Measurements from ENCODE around the gene COL6A1. TPM values are rescaled to one million over a fixed set of nuclear protein-coding genes. Genes with fewer than 3 reads are reported as not detected.
"Not testable (repeated sequence)": the region's sequence is repeated elsewhere in the genome, so short reads cannot be mapped to it uniquely, and the experiment has no call there.

COL6A1 gene
- total and polyA plus RNA-seq, 4 donors: 16.9 to 82.0 (median 35.7) TPM

- Histone ChIP-seq H3K9ac (ENCODE audit: low read depth in 1 of 2, low read length in 2 of 2) (no peak overlapping the region), H3K9me3 (ENCODE audit: control insufficient read depth in 4 of 4, low read length in 3 of 4) (no peaks in the 10 kb centered on the region), H3K27ac (ENCODE audit: low read depth in 1 of 2, low read length in 2 of 2) (peak overlapping the region; percentile 17 to 79), H3K4me3 (ENCODE audit: low read depth in 1 of 3, low read length in 3 of 3) (no peak overlapping the region), H3K4me1 (ENCODE audit: control insufficient read depth in 4 of 4, insufficient read depth in 4 of 4, low read length in 3 of 4) (peaks cover 17 to 32% (median 23%) of the 10 kb centered on the region in 4 donors), H3K36me3 (ENCODE audit: control insufficient read depth in 4 of 4, insufficient read depth in 3 of 4, low read depth in 1 of 4, low read length in 3 of 4) (no peaks in the 10 kb centered on the region), H3K27me3 (ENCODE audit: control insufficient read depth in 4 of 4, insufficient read depth in 4 of 4, low read length in 3 of 4) (peaks cover 0 to 7% (median 2%) of the 10 kb centered on the region in 4 donors)
- DNase-seq (ENCODE audit: low spot score): no peak
- TF ChIP-seq HNF4G (IDR thresholded peaks at IDR 0.05) (no peak), SP1 (IDR thresholded peaks at IDR 0.05) (no peak), FOXA1 (IDR thresholded peaks at IDR 0.05) (no peak), ATF3 (IDR thresholded peaks at IDR 0.05) (no peak), MAX (IDR thresholded peaks at IDR 0.05) (no peak), FOXA2 (IDR thresholded peaks at IDR 0.05) (no peak), HNF4A (conservative IDR thresholded peaks at IDR 0.05) (no peak), RAD21 (IDR thresholded peaks at IDR 0.05) (no peak), NR2F2 (IDR thresholded peaks at IDR 0.05) (no peak), ZBTB33 (IDR thresholded peaks at IDR 0.05) (no peak), GABPA (IDR thresholded peaks at IDR 0.05 in 1 of 2, conservative IDR thresholded peaks at IDR 0.05 in 1 of 2) (no peak), YY1 (IDR thresholded peaks at IDR 0.05) (no peak), RXRA (IDR thresholded peaks at IDR 0.05) (no peak), TAF1 (conservative IDR thresholded peaks at IDR 0.05) (no peak), JUND (IDR thresholded peaks at IDR 0.05) (no peak)
- 20% methylated on average over 33 of the region's 33 CpGs for WGBS
These were observed 6.4 kb upstream of the COL6A1 start for GRCh38 chr21:45975020-45975666.

- not testable (repeated sequence) for DNase-seq (ENCODE audit: low spot score); H3K9me3 ChIP-seq (ENCODE audit: control insufficient read depth in 4 of 4, low read length in 3 of 4); H3K36me3 ChIP-seq (ENCODE audit: control insufficient read depth in 4 of 4, insufficient read depth in 3 of 4, low read depth in 1 of 4, low read length in 3 of 4); H3K27me3 ChIP-seq (ENCODE audit: control insufficient read depth in 4 of 4, insufficient read depth in 4 of 4, low read length in 3 of 4); H3K4me3 ChIP-seq (ENCODE audit: low read depth in 1 of 3, low read length in 3 of 3); H3K9ac ChIP-seq (ENCODE audit: low read depth in 1 of 2, low read length in 2 of 2); H3K27ac ChIP-seq (ENCODE audit: low read depth in 1 of 2, low read length in 2 of 2)
- peaks cover 17 to 27% (median 21%) of the 10 kb centered on the region in 4 donors for H3K4me1 ChIP-seq (ENCODE audit: control insufficient read depth in 4 of 4, insufficient read depth in 4 of 4, low read length in 3 of 4)
- WGBS: 51% methylated on average over 13 of the region's 13 CpGs
These were observed 5.7 kb upstream of the COL6A1 start for GRCh38 chr21:45975667-45976409.

DNA sequence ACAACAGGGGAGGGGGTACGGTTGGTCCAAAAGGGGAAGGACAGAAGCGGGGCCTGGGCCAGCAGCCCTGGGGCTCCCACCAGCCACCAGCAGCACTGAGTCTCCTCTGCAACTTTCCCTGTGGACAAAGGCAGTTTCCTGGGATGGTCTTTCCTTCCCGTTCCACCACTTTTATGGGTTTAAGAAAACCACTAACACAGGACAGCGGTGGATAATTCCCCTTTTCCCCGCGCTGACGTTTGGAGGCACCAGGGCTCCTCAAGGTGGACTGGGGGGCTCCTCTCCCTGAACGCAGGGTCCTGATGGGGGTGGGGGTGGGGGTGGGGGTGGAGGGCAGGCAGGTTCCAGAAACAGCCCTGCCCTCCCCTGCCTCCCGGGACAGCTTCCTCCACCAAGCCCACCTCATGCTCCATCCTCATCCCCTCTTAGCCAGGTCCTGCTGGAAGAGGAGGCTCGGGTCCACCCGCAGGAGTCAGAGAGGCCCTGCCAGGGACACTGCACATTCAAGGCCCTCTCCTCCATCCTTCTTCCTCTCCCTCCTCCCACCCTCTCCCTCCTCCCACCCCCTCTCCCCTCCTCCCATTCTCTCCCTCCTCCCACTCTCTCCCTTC, 4.8 kb upstream of the COL6A1 start:
- H3K36me3 ChIP-seq (ENCODE audit: control insufficient read depth in 4 of 4, insufficient read depth in 3 of 4, low read depth in 1 of 4, low read length in 3 of 4): no peaks in the 10 kb centered on the region
- no peak for DNase-seq (ENCODE audit: low spot score)
- H3K9me3 ChIP-seq (ENCODE audit: control insufficient read depth in 4 of 4, low read length in 3 of 4): no peaks in the 10 kb centered on the region
- no peak overlapping the region for H3K27ac ChIP-seq (ENCODE audit: low read depth in 1 of 2, low read length in 2 of 2)
- peaks cover 19 to 32% (median 26%) of the 10 kb centered on the region in 4 donors for H3K4me1 ChIP-seq (ENCODE audit: control insufficient read depth in 4 of 4, insufficient read depth in 4 of 4, low read length in 3 of 4)
- H3K9ac ChIP-seq (ENCODE audit: low read depth in 1 of 2, low read length in 2 of 2): no peak overlapping the region
- H3K27me3 ChIP-seq (ENCODE audit: control insufficient read depth in 4 of 4, insufficient read depth in 4 of 4, low read length in 3 of 4): peaks cover 0 to 7% (median 2%) of the 10 kb centered on the region in 4 donors
- no peak overlapping the region for H3K4me3 ChIP-seq (ENCODE audit: low read depth in 1 of 3, low read length in 3 of 3)
- 36% methylated on average over 11 of the region's 11 CpGs for WGBS
- TF ChIP-seq CTCF (IDR thresholded peaks at IDR 0.05; ENCODE audit: low read depth, low read length, missing input control) (no peak), FOXA2 (IDR thresholded peaks at IDR 0.05) (no peak), ZBTB33 (IDR thresholded peaks at IDR 0.05) (no peak), FOXA1 (IDR thresholded peaks at IDR 0.05) (no peak), HNF4A (conservative IDR thresholded peaks at IDR 0.05) (no peak), NR2F2 (IDR thresholded peaks at IDR 0.05) (no peak)
